MM.1S (cell line): ENCODE data around the gene SDR42E2.
A peak's percentile ranks its signal among the peaks of the same experiment; 100 is the strongest.

Experiments
- DNase-seq: peaks from one replicate; pipeline ENCODE4 v3.0.0-alpha.2; 2015
- H2AFZ ChIP-seq: fragments of 300-600 bp; sonication (generic); 2 replicates; pipeline ENCODE4 v1.6.0; 2016; ENCODE audit warnings: antibody characterized with exemption, low read length
- H3F3A ChIP-seq: fragments of 300-600 bp; sonication (generic); 2 replicates; pipeline ENCODE4 v1.6.1; 2016; ENCODE audit warnings: mild to moderate bottlenecking, antibody characterized with exemption, low read length, moderate library complexity, mixed read lengths; ENCODE audit not compliant: insufficient read depth
- H3K27ac ChIP-seq: fragments of 300-600 bp; sonication (generic); 2 replicates; pipeline ENCODE4 v1.5.1; 2016; ENCODE audit warnings: mild to moderate bottlenecking, low read length
- H3K27me3 ChIP-seq: fragments of 300-600 bp; sonication (generic); replicated peaks from 2 replicates; pipeline ENCODE4 v1.6.0; 2016; ENCODE audit warnings: low read length; ENCODE audit not compliant: insufficient read depth
- H3K36me3 ChIP-seq: fragments of 300-600 bp; sonication (generic); replicated peaks from 2 replicates; pipeline ENCODE4 v1.6.1; 2016; ENCODE audit warnings: mild to moderate bottlenecking, low read length, mixed read lengths; ENCODE audit not compliant: insufficient read depth
- H3K4me1 ChIP-seq: fragments of 300-600 bp; sonication (generic); 2 replicates; pipeline ENCODE4 v1.6.1; 2016; ENCODE audit warnings: low read length, mixed read lengths
- H3K4me2 ChIP-seq: fragments of 300-600 bp; sonication (generic); 2 replicates; pipeline ENCODE4 v1.6.0; 2016; ENCODE audit warnings: low read depth, low read length
- H3K4me3 ChIP-seq: fragments of 300-600 bp; sonication (generic); 2 replicates; pipeline ENCODE4 v1.5.1; 2016; ENCODE audit warnings: low read length, mixed read lengths
- H3K79me2 ChIP-seq: fragments of 300-600 bp; sonication (generic); 2 replicates; pipeline ENCODE4 v1.6.1; 2016; ENCODE audit warnings: mixed run types, low read length, mixed read lengths
- H3K9ac ChIP-seq: fragments of 300-600 bp; sonication (generic); 2 replicates; pipeline ENCODE4 v1.6.1; 2016; ENCODE audit warnings: low read length, mixed read lengths
- H3K9me2 ChIP-seq: fragments of 300-600 bp; sonication (generic); replicated peaks from 2 replicates; pipeline ENCODE4 v1.6.1; 2016; ENCODE audit warnings: mild to moderate bottlenecking, low read length, mixed read lengths; ENCODE audit not compliant: insufficient read depth
- H3K9me3 ChIP-seq: fragments of 300-600 bp; sonication (generic); replicated peaks from 2 replicates; pipeline ENCODE4 v1.6.1; 2016; ENCODE audit warnings: mild to moderate bottlenecking, low read length, mixed read lengths; ENCODE audit not compliant: insufficient read depth
- H4K20me1 ChIP-seq: fragments of 300-600 bp; sonication (generic); 2 replicates; pipeline ENCODE4 v1.6.1; 2016; ENCODE audit warnings: mild to moderate bottlenecking, low read length, moderate library complexity, mixed read lengths; ENCODE audit not compliant: insufficient read depth
- CTCF ChIP-seq: fragments of 300-600 bp; sonication (generic); IDR thresholded peaks from 2 replicates; pipeline ENCODE4 v1.5.1; 2016; ENCODE audit warnings: antibody characterized with exemption, low read length, mixed read lengths
- EZH2 ChIP-seq: fragments of 300-600 bp; sonication (generic); optimal IDR thresholded peaks from 2 replicates; pipeline ENCODE3; 2017; ENCODE audit warnings: low read depth, mild to moderate bottlenecking, antibody characterized with exemption, low read length, mixed read lengths
- EZH2phosphoT487 ChIP-seq: fragments of 300-600 bp; sonication (generic); IDR thresholded peaks from 2 replicates; pipeline ENCODE4 v1.6.1; 2018; ENCODE audit warnings: antibody characterized with exemption, low read length

Gene SDR42E2

GRCh38 chr16:22188267-22188594 lies 25.9 kb downstream of the SDR42E2 start:
- Histone ChIP-seq H3K9me3 (no peaks in the 10 kb centered on the region), H3K9me2 (no peaks in the 10 kb centered on the region), H3F3A (peaks cover 56% of the 10 kb centered on the region), H3K79me2 (peaks cover 15% of the 10 kb centered on the region; the same call in 1 of the 2 replicates), H3K27ac (peak overlapping the region; percentile 89; the same call in 1 of the 2 replicates), H3K27me3 (no peaks in the 10 kb centered on the region), H3K4me3 (no peak overlapping the region), H3K9ac (no peak overlapping the region), H4K20me1 (no peaks in the 10 kb centered on the region), H2AFZ (no peak overlapping the region), H3K36me3 (no peaks in the 10 kb centered on the region), H3K4me1 (peaks cover 33% of the 10 kb centered on the region), H3K4me2 (peak overlapping the region; percentile 17; the same call in 1 of the 2 replicates)
- TF ChIP-seq EZH2 (no peak), CTCF (no peak), EZH2phosphoT487 (no peak)
- no peak for DNase-seq

DNA sequence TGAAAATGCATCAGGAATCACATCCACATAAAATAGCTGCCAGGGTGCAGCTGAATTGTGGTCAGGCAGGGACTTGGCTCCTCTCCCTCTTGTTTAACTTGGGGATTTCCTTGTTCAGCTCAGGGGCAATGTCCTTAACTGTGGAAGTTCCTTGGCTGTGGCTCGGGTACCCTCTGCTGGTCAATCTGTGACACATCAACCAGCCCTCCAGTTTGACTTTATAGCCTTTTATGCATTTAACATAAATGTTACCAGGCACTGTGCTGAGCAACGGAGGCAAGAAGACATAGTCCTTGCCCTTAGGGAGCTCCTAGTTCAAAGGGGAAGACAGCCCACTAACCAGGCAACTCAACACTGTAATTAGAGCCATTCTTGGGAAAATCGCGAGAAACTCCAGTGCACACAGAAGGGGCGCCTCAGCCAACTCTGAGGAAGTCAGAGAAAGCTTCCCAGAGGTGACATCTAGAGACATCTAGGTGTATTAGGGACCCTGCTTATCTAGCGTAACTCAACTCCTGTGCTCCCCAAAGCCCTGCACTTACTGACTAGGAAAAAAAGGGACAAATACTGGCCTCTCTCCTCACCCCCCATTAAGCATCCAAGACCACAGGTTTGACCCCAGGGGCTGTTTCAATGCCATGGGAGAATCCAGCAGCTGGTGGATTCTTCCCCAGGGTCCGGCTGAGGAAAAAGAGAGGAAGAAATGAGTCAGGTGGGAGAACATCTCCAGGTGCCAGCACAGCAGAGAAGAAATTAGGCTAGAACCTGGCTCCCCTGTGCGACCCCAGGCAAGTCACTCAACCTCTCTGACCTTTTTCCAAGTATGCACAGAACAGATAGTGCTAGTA lies 26.5 kb downstream of the SDR42E2 start:
- DNase-seq: peak; percentile 84
- Histone ChIP-seq H3K9me3 (no peaks in the 10 kb centered on the region), H3F3A (peaks cover 55% of the 10 kb centered on the region), H3K9ac (peak overlapping the region; percentile 83; the same call in 1 of the 2 replicates), H4K20me1 (no peaks in the 10 kb centered on the region), H3K36me3 (no peaks in the 10 kb centered on the region), H2AFZ (no peak overlapping the region), H3K4me3 (peak overlapping the region; percentile 84; the same call in 1 of the 2 replicates), H3K79me2 (peaks cover 15% of the 10 kb centered on the region; the same call in 1 of the 2 replicates), H3K27me3 (no peaks in the 10 kb centered on the region), H3K27ac (peak overlapping the region; percentile 89; the same call in 1 of the 2 replicates), H3K9me2 (no peaks in the 10 kb centered on the region), H3K4me1 (peaks cover 32% of the 10 kb centered on the region), H3K4me2 (peak overlapping the region; percentile 92)
- peak; percentile 92 for TF ChIP-seq CTCF
- TF ChIP-seq EZH2phosphoT487: no peak

DNA sequence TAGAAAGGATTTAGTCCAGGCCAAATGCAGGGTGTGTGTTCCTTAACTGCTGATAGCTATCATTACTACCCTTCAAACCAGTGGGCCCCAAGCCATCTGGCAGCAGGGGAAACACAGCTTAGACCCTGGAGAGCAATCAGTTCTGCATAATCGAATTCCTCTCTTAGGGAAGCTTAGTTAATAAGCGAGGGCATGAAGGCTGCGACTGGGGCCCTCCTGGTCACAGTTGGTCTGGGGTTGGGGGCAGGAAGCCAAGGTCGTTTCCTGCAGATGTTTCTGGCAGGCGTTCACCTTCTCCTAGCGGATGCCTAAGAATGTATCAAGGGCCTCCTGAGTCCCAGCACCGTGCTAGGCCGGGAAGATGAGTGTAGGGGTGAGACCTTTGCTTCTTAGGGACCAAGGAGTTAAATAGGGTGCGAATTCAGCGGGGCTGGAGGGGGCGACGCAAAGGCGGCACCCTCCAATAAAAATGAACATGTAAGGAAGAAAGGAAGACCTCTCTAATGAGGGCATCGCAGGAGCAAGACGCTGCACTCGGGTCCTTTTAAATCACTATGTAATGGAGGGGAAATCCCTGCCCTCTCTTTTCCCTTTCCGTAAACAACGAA lies 27.3 kb downstream of the SDR42E2 start:
- peak overlapping the region; percentile 83 for H3K9ac ChIP-seq
- H3K79me2 ChIP-seq: peaks cover 15% of the 10 kb centered on the region; the same call in 1 of the 2 replicates
- H3K4me3 ChIP-seq: peak overlapping the region; percentile 84
- H2AFZ ChIP-seq: peak overlapping the region; percentile 82
- H4K20me1 ChIP-seq: no peaks in the 10 kb centered on the region
- DNase-seq: peak; percentile 43
- H3K36me3 ChIP-seq: no peaks in the 10 kb centered on the region
- TF ChIP-seq EZH2phosphoT487 (no peak), EZH2 (no peak)
- H3K9me2 ChIP-seq: no peaks in the 10 kb centered on the region
- no peaks in the 10 kb centered on the region for H3K27me3 ChIP-seq
- peak overlapping the region; percentile 92 for H3K4me2 ChIP-seq
- H3K4me1 ChIP-seq: peaks cover 31% of the 10 kb centered on the region
- H3K9me3 ChIP-seq: no peaks in the 10 kb centered on the region
- H3K27ac ChIP-seq: peak overlapping the region; percentile 89
- H3F3A ChIP-seq: peaks cover 56% of the 10 kb centered on the region
